Inflammatory macrophage treated with lipopolysaccharide for 1 hour (primary cell): ENCODE data around the gene MMAA.
"Not testable (repeated sequence)": the region's sequence is repeated elsewhere in the genome, so short reads cannot be mapped to it uniquely, and the experiment has no call there.

Experiments used
- DNase-seq, 2 donors: peaks; one replicate each; pipeline ENCODE4 v3.0.0-alpha.2; 2020 to 2022

Gene MMAA

DNA sequence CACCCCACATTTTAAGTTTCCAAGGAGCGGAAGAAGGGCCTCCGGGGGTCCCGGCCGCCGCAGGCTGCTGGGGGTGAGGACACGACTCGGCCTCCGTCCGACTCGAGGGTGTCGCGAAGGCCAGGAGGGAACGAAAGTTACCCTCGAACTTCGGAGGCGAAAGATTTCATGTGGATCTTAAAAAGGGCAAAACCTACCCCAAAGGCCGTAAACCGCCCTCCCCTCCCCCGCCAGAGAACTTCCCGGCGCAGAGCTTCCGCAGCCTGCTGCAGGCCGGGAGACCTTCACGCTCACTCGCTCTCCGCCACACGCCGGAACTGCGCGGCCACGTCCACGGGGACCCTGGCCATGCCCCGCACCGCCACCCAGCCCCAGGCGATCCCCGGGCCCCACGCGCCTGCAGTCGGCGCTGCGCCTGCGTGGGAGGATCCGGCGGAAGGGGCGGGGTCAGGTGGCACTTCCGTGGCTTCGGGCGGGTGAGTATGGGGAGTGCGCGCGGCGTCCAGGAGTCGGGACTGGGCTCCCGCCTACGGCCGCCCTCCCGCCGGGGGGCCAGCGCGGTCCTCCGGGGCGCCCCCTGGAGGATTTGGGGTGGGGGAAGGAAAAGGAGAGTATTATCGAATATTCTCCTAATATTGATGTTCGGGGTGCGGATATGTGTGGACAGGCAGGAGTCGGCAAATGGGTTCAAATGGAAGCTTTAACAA lies at the start of gene MMAA:
TSS of gene MMAA (plus strand) at position 454 of the 707 bp plus-strand sequence. CDS start 19,755 bp downstream, outside the sequence.
- DNase-seq: peak; percentile 94 to 95

DNA sequence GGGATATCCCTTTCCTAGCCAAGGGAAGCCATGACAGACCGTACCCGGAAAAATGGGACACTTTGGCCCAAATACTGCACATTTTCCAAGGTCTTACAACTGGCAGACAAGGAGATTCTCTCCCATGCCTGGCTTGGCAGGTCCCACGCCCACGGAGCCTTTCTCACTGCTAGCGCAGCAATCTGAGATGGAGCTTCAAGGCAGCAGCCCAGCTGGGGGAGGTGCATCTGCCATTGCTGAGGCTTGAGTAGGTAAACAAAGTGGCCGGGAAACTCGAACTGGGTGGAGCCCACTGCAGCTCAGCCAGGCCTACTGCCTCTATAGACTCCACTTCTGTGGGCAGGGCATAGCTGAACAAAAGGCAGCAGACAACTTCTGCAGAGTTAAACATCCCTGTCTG lies 44.6 kb upstream of the MMAA start:
- DNase-seq: not testable (repeated sequence)

DNA sequence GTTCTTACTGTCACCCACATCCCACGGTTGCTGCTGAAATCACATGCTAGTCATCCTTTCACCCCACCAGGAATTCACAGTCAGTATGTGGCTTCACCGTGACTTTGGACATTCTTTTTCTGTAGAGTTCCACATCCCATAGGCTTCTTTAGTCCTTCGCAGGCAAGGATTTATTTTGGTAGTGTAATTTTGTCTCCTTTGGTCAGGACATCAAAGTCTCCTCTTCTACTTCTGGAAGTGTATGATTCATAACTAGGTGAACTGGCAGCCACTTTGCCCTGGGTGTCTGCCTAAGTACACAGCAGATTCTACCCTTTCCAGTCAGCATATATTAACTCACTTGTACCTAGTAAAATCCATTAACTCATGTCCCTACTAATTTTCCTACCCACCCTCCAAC lies 38.3 kb upstream of the MMAA start:
- DNase-seq: no peak

DNA sequence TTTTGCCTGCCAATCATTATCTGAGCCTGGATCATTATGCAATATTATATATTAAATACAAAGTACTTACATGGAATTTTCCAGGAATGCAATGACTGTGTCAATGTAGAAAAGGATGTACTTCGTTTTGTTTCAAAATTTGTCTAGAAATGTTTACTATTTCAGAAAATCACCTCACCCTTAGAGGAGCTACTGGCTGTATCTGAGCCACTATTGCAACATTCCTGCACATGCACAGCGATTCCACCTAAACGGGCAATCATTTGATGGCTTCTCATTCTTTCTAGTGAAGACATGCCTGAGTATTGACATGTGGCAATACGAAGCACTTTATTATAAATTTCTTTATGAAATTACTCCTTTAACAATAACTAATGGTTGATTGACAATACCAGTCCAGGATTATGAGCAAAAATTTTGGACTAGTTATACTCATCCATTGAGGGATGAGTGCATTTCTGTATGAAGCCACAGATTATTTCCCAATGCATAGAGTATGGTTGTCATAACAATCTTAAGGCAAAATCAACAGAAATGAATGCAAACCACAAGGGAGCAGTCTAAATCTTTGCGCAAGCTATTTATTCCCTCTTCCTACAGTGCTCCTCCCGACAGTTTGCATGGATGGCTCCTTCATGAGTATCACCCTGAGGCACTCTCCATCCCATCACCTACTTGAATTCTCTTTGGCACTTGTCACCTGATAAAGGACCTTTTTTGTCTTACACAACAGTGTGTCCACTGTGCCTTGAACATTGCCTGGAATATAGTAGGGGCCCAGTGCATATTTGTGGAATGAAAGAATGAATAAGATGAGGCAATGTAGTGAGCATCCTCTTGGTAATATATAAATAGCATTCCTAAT lies 35.8 kb upstream of the MMAA start:
- DNase-seq: no peak

DNA sequence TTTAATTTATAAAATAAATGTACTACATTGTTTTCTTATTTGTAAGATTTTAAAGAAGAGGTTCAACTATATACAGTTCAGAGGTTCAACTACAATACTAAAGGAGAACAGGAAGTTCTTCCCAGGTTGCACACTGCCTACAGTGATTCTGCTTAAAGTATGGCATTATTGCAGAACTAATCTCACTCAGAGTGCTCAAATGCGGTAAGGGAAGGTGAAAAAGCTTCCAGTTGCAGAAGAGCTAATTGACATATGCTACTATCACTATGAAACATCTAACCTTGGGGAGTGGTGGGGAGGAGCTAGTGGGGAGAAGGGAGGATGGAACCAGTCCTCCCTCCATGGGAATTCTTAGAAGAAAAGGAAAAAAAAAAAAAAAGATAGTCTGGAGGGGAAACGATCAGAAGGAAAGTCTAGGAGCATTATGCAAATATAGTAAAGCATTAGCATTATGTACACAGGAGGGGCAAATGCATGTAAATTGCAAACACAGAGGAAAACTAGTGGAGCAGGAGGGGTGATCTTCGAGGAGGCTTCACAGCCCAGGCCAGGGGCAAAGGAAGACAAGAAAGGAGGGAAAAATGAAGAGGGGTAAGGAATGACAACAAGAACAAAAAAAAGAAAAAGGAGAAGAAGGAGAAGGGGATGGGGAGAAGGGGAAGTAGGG lies 32.0 kb upstream of the MMAA start:
- DNase-seq: no peak

DNA sequence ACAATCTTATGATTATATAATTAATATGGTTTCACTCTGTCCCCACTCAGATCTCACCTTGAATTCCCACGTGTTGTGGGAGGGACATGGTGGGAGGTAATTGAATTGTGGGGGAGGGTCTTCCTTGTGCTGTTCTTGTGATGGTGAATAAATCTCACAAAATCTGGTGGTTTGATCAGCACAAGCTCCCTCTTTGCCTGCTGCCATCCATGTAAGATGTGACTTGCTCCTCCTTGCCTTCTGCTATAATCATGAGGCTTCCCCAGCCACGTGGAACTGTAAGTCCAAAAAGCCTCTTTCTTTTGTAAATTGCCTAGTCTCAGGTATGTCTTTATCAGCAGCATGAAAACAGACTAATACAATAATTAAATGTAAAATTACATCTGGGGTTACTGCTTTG lies 29.8 kb upstream of the MMAA start:
- DNase-seq: not testable (repeated sequence)

DNA sequence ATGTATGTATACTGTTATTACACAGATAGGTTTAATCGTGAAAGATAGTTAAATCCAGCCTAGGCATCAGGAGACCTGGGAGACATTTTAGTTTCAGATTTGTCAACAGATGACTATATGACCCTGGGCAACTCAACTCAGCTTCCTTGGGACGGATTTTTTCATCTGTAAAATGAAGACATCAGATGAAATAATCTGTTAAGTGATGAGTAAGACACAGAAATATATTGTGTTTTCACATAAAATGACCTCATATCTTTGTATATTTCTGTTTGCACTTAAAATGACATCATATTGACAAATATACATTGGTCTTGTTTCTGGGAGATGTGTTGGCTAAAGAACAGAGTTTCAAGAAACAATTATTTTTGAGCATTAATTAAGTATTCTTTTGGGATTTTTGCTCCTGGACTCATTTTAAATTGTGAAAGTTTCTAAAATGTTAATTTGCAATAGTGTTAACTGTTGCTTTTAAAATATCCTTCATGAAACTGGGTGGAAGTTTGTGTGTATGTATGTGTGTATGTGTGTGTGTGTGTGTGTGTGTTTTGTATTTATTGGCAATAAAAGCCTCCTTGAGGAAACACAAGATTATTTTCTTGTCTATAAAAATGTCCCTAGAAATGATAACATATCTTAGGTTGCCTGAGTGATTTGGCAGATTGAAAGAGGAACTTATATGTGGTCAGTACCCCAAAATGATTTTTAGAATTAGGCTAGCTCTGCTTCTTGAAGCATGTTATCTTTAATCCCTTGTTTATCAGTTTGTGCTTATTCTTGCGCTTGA lies 29.1 kb upstream of the MMAA start:
- DNase-seq: no peak

DNA sequence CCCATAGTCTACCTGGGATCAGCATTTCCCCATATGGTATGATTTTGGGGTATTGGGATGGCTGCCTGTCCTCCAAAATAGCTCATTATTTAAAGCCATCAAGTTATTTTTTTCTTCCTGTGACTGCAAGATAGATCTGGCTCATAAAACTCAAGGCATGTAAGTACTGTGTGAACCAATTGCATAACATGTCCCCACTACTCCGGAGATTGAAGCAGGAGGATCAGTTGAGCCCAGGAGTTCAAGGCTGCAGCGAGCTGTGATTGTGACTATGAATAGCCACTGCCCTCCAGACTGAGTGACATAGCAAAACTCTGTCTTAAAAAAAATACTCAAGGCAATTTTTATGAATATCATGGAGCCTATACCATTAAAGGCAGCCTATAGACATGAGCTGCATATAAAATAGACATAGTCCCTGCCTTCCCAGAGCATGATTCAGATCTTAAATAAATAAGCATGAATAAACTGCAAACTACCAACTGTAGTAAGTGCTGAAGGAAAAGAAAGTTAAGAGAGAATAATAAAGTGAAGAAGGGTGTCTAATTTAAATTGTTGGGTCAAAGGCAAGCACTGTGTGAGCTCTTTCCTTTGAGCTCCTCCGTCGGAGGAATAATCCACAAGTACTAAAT lies 16.9 kb upstream of the MMAA start:
- DNase-seq: no peak

DNA sequence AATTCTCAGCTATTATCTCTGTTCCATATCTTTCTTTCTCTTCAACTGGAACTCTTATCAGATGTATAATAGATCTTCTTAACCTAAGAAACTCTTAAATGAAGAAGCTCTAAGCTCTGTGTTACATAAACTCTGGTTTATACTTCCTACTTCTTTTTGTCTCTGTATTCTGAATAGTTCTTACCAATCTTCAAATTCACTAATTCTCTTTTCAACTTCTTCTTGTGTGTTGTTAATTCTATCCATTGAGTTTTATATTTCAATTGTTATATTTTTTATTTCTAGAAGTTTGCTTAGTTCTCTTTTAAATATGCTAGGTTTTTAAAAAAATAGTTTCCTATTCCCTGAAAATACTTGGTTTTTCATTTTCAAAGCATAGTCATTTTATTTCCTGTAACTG lies 13.2 kb upstream of the MMAA start:
- DNase-seq: no peak

DNA sequence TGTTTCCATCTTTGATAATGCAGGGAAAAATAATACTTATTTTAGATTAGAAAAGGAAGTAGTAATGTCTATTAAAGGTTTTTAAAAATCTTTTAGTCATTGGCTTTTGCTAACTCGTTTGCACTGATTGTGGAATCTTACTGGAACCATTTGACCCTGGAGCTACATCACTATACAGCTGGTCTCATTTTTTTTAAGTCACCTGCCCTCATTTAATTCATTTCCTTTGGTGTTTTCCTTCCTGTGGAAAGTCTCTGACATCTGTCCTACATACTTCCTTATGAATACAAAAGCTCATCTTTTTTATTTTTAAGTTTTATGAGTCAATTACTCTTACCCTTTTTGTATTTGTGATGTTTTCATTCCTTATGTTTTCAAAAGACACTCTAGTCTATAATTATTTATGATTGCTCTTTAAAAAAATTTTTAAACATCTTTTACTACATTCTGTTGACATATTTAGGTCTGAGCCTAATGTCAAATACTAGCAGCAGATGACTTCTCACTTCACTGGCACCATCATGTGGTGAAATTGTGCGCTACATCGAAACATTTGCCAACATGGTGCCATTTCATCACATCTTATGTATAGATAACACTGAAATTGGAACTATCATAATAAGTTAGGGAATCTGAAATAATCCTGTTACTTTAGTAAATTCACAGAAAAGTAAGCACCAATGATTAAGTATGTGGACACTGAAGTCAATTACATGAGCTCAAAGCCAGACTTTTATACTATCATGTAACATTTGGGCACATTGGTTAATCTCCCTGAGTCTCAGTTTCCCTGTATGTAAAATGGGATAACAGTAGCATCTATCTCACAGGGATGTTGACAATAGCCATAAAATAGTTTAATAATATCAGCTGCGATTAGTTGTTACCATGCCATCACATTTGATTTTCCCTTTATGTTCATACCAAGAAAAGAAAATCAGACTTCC lies 9.4 kb upstream of the MMAA start:
- DNase-seq: peak; percentile 67 to 90

DNA sequence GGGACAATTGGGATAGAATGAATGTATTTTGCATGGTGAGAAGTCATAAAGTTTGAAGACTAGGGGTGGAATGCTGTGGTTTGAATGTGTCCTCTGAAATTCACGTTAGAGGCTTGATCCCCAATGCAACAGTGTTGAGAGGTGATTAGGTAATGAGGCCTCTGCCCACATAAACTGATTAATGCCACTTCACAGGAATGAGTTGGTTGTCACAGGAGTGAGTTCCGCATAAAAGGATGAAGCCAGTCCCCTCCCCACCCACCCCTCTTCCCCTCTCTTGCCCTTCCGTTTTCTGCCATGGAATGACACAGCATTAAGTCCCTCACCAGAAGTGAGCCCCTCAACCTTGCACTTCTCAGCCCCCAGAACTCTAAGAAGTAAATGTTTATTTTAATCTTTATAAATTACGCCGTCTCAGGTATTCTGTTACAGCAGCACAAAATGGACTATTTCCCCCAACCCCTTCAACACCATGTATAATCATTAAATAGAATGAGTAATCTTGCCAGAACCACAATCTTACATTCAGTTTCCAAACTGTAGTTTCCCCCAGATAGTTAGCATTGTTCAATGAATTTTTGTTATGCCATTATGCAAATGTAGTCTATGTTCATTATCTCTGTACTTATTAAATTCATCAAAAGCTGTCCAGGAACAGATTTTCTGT lies 5.5 kb upstream of the MMAA start:
- DNase-seq: peak; percentile 68 to 89

DNA sequence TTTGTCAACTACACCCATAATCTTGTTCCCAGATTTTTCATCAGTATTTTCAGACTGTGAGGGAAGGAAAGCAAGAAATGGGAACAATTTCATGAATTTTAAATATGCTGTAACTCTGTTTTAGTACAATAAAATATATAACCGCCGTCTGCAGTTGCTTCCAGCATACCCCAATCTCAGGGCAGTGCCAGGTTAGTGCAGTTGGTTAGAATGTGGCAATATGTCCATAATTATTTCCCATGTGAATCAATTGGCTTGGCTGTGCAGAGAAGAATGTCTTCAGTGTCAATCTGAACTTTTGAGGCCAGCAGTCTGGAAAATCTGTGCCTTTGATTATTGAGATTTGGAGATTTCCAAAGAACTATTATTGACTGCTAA lies 5.0 kb upstream of the MMAA start:
- no peak for DNase-seq

DNA sequence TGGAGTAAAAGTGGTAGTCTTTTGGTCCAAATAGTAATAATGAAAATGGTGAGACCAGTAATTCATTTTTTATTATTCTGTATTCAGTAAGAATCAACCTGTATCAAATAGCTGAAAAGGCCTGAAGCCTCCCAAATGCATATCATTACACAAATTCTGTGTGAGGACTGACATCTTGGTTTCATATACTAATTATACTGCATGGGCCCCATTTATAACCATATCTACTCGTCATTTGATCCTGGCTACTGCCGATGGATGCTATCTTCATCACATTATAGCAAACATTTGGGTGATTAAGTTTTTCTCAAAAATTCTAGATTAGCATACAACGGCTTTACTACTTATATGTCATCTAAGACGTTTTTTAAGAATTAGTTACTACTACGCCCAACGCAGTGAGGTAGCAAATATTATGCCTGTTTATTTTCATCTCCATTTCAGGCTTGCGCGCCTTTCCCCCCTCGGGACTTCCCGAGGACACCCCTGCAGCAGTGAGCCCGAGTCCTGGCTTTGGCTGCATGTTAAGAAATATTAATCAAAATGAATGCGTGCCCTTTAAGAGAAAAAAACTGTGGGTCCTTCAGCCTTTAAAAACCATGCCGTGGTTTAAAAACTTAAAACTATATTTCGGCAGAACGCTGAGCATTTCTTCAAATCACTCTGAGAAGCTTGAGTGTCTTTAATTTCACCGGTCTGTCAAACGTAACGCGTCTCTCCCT lies 814 bp upstream of the MMAA start:
- peak in 1 of 2 donors; percentile 31 for DNase-seq

DNA sequence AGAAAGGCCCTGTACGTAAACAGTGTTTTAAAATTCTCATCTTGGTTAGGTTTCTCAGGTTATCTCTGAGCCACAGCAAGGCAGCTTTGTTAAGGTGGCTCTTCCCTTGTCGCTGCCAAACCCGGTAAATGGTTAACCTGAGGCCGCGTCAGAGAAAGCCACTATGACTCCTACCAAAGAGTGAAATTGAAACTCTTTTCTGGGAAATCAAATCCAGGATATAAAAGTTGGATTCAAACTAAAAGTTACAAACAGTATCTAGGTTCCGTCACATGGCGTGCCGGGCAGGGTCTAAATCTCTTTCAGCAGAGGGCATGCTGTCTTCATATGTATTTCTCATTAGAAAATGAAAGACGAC lies 433 bp downstream of the MMAA start:
- peak; percentile 58 to 60 for DNase-seq

DNA sequence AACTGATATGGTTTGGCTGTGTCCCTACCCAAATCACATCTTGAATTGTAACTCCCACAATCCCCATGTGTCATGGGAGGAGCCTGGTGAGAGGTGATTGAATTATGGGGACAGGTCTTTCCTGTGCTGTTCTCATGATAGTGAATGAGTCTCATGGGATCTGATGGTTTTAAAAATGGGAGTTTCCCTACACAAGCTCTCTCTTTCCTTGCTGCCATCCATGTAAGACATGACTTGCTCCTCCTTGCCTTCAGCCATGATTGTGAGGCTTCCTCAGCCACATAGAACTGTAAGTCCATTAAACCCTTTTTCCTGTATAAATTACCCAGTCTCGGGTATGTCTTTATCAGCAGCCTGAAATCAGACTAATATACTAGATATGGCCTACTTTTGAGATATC lies 2.9 kb downstream of the MMAA start:
- not testable (repeated sequence) for DNase-seq

DNA sequence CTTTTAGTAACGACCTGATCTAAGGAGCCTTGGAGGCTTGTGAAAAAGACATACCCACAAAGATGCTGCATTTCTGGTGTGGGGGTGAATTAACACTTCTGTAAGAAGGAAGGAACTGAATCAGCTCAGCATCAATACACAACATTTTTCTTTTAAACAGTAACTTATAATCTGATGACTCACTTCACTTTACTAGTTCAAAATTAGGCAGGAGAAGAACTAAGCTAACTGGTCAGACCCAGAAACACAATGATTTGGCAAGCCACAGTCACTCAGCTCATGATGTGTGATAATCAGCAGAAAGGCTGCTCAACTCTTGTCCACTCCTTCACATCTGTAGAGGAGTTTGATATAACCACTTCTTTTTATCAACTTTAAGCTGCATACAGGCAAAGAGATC lies 4.6 kb downstream of the MMAA start:
- no peak for DNase-seq

DNA sequence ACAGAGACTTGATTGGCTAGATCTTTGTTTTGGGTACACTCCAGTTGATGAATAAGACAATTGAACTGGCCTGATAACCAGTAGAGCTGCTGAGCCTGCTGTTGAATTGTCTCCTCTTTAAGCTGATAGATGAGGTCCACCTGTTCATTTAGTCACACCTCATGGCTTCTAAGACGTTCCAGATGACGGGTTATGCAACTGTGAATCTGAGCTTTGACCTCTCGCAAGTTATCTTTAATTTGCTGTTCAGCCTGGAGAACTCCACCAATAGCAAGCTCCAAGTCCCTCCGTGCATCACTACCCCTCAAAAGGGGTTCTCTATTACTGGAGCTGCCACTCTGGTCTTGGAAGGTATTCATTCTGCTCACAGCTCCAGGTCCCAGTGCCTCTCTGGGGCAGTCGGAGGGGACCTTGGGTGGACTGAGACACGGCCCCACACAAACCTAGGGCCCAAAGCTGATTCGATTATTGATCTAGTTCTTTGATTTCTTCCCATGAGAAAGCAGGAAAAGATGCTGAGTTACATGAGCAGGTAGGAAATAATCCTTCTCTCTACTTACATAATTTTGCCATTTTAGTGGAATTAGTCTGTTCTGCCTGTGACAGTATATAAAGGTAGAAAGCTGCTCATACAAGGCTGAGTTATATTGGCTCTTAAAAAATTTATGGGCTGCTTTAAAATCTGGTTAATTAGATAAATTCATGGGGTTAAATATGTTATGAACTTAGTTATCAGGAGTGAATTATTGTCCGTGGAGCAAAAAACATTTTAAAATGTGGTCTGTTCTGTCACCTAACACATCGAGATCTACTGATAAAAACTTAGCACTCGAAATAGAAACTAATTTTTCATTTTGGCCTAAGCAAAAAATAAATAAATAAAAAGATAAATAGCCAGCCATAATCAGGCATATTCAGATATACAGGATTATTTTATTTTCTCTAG lies 6.8 kb downstream of the MMAA start:
- DNase-seq: no peak

DNA sequence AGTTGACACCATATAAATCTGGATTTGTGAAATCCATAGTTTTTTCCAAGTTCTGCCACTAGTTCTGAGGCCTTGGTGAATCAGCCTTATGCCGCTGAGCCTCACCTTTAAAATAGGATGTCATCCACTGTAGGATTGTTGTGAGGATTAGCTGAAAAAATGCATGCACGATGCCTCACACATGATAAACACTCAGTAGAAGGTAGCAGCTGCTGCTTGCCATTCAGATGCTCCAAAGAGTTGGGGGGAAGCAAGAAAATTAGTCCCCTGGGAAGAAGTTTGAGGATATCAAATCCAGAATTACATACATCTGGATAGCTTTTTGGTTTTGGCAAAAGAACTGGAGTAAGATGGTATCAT lies 7.4 kb downstream of the MMAA start:
- DNase-seq: no peak

DNA sequence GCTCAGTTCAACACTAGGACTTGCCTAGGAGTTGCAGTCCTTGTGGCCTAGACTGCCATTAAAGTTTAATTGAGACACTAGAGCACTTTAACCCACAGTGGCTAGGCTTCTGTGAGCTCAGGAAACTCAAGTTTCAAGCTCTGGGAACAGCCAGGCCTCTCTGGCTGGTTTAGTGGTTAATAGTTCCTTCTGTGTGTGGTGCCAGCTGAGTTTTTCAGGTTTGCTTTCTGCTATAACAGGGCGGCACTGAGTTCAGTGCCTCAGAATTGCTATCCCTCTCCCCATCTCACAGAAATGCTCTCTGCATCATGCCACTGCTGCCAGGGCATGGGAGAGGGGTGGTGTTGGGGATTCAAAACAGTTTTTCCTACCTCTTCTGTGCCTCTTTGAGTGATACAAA lies 15.9 kb downstream of the MMAA start:
- DNase-seq: no peak
